CD14-positive monocyte (primary cell): Measurements from ENCODE around the gene MAP2K4. TPM values are rescaled to one million over a fixed set of nuclear protein-coding genes. Genes with fewer than 3 reads are reported as not detected.

Experiments used
- DNase-seq, 3 donors: peaks; one replicate each; pipeline ENCODE4 v3.0.0-alpha.2; 2011 to 2022
- H2AFZ ChIP-seq: 2 replicates; pipeline ENCODE4 v1.6.0; 2012; ENCODE audit warnings: mild to moderate bottlenecking, low read depth, low read length, inconsistent platforms; ENCODE audit not compliant: insufficient read depth, poor library complexity, severe bottlenecking
- H3K27ac ChIP-seq, 2 donors: 1 replicate in 1 of 2; 2 replicates in 1 of 2; pipeline ENCODE4 v1.5.1; 2012 to 2013; ENCODE audit warnings: low read length in 2 of 2, control low read depth in 1 of 2, inconsistent platforms in 1 of 2, low read depth in 1 of 2, mild to moderate bottlenecking in 1 of 2
- H3K27me3 ChIP-seq, 2 donors: one replicate each; pipeline versions ENCODE4 v1.6.0 to v1.6.1; 2011 to 2013; ENCODE audit warnings: low read length in 2 of 2; ENCODE audit not compliant: control insufficient read depth in 2 of 2, insufficient read depth in 2 of 2
- H3K36me3 ChIP-seq, 2 donors: replicated peaks in 1 of 2; 1 replicate in 1 of 2; 2 replicates in 1 of 2; pipeline versions ENCODE4 v1.5.1 to v1.6.1; 2012 to 2013; ENCODE audit warnings: low read length in 2 of 2, control low read depth in 1 of 2, inconsistent platforms in 1 of 2, mild to moderate bottlenecking in 1 of 2; ENCODE audit not compliant: insufficient read depth in 2 of 2, control insufficient read depth in 1 of 2
- H3K4me1 ChIP-seq, 2 donors: 1 replicate in 1 of 2; 2 replicates in 1 of 2; pipeline versions ENCODE4 v1.5.1 to v1.6.1; 2012 to 2013; ENCODE audit warnings: low read length in 2 of 2, control low read depth in 1 of 2, inconsistent platforms in 1 of 2, mild to moderate bottlenecking in 1 of 2, moderate library complexity in 1 of 2; ENCODE audit not compliant: insufficient read depth in 2 of 2, control insufficient read depth in 1 of 2
- H3K4me2 ChIP-seq: replicated peaks from 2 replicates; pipeline ENCODE3; 2012; ENCODE audit warnings: low read length, moderate library complexity, mild to moderate bottlenecking; ENCODE audit not compliant: poor library complexity, severe bottlenecking; ENCODE audit errors: extremely low read depth
- H3K4me3 ChIP-seq, 3 experiments: fragments of 200-600 bp in 1 of 3; sonication (generic) in 1 of 3; replicated peaks in 1 of 3; 1 replicate in 2 of 3; 2 replicates in 1 of 3; pipeline ENCODE4 v1.5.1; 2011 to 2013; ENCODE audit warnings: low read length in 3 of 3, mild to moderate bottlenecking in 3 of 3, control low read depth in 2 of 3, low read depth in 2 of 3, inconsistent platforms in 1 of 3, moderate library complexity in 1 of 3
- H3K79me2 ChIP-seq: 2 replicates; pipeline ENCODE4 v1.6.0; 2012; ENCODE audit warnings: mild to moderate bottlenecking, control low read depth, inconsistent platforms, low read length, moderate library complexity; ENCODE audit not compliant: insufficient read depth
- H3K9ac ChIP-seq: 2 replicates; pipeline ENCODE4 v1.6.0; 2017; ENCODE audit warnings: low read length, mild to moderate bottlenecking; ENCODE audit not compliant: insufficient read depth, poor library complexity, severe bottlenecking
- H3K9me3 ChIP-seq, 2 donors: replicated peaks in 1 of 2; 1 replicate in 1 of 2; 2 replicates in 1 of 2; pipeline versions ENCODE4 v1.5.1 to v1.6.1; 2012 to 2013; ENCODE audit warnings: low read length in 2 of 2, control low read depth in 1 of 2; ENCODE audit not compliant: control insufficient read depth in 1 of 2, insufficient read depth in 1 of 2
- H4K20me1 ChIP-seq: 2 replicates; pipeline ENCODE4 v1.6.0; 2012; ENCODE audit warnings: mild to moderate bottlenecking, low read length, control low read depth, moderate library complexity; ENCODE audit not compliant: insufficient read depth
- H3K27ac Mint-ChIP-seq, 7 donors: one replicate each; pipeline ENCODE4 v1.8.0; 2020; ENCODE audit warnings: mild to moderate bottlenecking in 7 of 7, mixed read lengths in 7 of 7, moderate library complexity in 6 of 7, inconsistent platforms in 2 of 7
- H3K27me3 Mint-ChIP-seq, 3 donors: one replicate each; pipeline ENCODE4 v1.8.0; 2021 to 2022; ENCODE audit warnings: low read depth in 3 of 3, mild to moderate bottlenecking in 3 of 3, mixed read lengths in 3 of 3, moderate library complexity in 3 of 3, inconsistent platforms in 1 of 3
- H3K36me3 Mint-ChIP-seq, 2 donors: one replicate each; pipeline ENCODE4 v1.8.0; 2020; ENCODE audit warnings: mixed read lengths in 2 of 2, inconsistent platforms in 1 of 2, mild to moderate bottlenecking in 1 of 2
- H3K4me1 Mint-ChIP-seq: one replicate; pipeline ENCODE4 v1.8.0; 2020; ENCODE audit warnings: mild to moderate bottlenecking, mixed read lengths
- H3K4me3 Mint-ChIP-seq, 2 donors: one replicate each; pipeline ENCODE4 v1.8.0; 2020; ENCODE audit warnings: mild to moderate bottlenecking in 2 of 2, mixed read lengths in 2 of 2, moderate library complexity in 1 of 2
- H3K9me3 Mint-ChIP-seq, 7 donors: one replicate each; pipeline ENCODE4 v1.8.0; 2020 to 2022; ENCODE audit warnings: mixed read lengths in 7 of 7, mild to moderate bottlenecking in 6 of 7, moderate library complexity in 6 of 7, inconsistent platforms in 2 of 7
- WGBS: methylation state at CpG from one replicate; pipeline ENCODE4 v1.1.5; 2013; ENCODE audit warnings: missing lambda C conversion rate; ENCODE audit not compliant: insufficient coverage; 5-methylcytosine and 5-hydroxymethylcytosine counted together
- intact Hi-C, 2 donors: fragments of 100-400 bp; cut with micrococcal nuclease; formaldehyde crosslinking; loops; one replicate each; pipeline versions ENCODE4 v1.15.0 to v1.15.1; 2023
- polyA plus RNA-seq, 3 donors: library from polyadenylated mRNA; depleted of rRNA in 1 of 3; unstranded in 2 of 3; stranded (reverse) in 1 of 3; fragments of 300-500 nt in 2 of 3; fragments of >200 nt in 1 of 3; fragmentation: Illumina TruSeq in 2 of 3; gene quantifications; 1 replicate in 2 of 3; 2 replicates in 1 of 3; pipeline ENCODE4 v1.2.3, GENCODE V29; 2012 to 2021
- TF ChIP-seq, protein P1 (sequence below): fragments of 200-600 bp; IDR thresholded peaks from one replicate; pipeline ENCODE4 v1.8.0; 2022; ENCODE audit warnings: antibody characterized with exemption, mild to moderate bottlenecking

MAP2K4 gene
- polyA plus RNA-seq, 3 donors: 8.1 to 41.8 (median 23.2) TPM

DNA sequence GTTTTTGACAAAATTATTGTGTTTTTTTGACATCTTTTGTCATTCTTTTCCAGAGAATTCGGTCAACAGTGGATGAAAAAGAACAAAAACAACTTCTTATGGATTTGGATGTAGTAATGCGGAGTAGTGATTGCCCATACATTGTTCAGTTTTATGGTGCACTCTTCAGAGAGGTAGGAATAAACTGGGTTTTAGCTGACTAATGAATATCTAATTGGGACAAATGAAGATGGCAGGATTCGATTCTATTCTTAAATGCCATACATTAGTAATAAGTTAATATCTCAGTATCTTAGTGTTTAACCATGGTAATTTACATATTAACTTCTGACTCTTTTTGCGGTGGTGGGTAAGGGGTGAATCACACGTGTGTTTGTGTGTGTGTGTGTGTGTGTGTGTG is 74.8 kb downstream of the MAP2K4 start:
- intact Hi-C loops: no loop called here
- Mint-ChIP-seq H3K27me3 (no peaks in the 10 kb centered on the region), H3K27ac (no peak overlapping the region), H3K4me1 (no peaks in the 10 kb centered on the region), H3K4me3 (no peak overlapping the region), H3K9me3 (peaks cover 0 to 10% (median 2%) of the 10 kb centered on the region in 7 donors), H3K36me3 (peaks cover 34 to 47% of the 10 kb centered on the region in 2 donors)
- Histone ChIP-seq H3K4me3 (no peak overlapping the region), H3K4me1 (no peaks in the 10 kb centered on the region), H3K9me3 (no peaks in the 10 kb centered on the region), H4K20me1 (no peaks in the 10 kb centered on the region), H2AFZ (no peak overlapping the region), H3K27ac (no peak overlapping the region), H3K4me2 (no peak overlapping the region), H3K79me2 (no peaks in the 10 kb centered on the region), H3K36me3 (peaks cover 12 to 40% of the 10 kb centered on the region in 2 donors), H3K27me3 (no peaks in the 10 kb centered on the region), H3K9ac (no peak overlapping the region)
- TF ChIP-seq, protein P1, sequence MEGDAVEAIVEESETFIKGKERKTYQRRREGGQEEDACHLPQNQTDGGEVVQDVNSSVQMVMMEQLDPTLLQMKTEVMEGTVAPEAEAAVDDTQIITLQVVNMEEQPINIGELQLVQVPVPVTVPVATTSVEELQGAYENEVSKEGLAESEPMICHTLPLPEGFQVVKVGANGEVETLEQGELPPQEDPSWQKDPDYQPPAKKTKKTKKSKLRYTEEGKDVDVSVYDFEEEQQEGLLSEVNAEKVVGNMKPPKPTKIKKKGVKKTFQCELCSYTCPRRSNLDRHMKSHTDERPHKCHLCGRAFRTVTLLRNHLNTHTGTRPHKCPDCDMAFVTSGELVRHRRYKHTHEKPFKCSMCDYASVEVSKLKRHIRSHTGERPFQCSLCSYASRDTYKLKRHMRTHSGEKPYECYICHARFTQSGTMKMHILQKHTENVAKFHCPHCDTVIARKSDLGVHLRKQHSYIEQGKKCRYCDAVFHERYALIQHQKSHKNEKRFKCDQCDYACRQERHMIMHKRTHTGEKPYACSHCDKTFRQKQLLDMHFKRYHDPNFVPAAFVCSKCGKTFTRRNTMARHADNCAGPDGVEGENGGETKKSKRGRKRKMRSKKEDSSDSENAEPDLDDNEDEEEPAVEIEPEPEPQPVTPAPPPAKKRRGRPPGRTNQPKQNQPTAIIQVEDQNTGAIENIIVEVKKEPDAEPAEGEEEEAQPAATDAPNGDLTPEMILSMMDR: no peak
- WGBS: no CpG with 5 or more reads among the region's 5 CpGs
- no peak for DNase-seq

DNA sequence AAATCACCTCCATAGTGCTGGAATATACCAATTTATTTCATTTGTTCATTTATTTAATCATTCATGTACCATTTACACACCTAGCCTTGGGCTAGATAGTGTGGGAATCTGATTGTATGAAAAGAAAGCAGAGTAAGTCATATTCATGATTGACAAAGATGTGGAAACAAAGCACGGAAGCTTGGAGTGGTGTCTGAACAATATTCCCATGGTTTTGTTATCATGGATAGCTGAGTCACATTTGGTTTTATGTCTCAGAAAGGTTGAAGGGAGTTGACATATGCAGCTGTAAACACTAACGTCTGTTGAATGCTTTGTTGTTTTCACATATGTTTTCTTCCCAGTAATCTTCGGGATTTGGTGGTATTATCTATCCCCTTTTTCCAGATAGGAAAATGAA is 76.6 kb downstream of the MAP2K4 start:
- Mint-ChIP-seq H3K27me3 (no peaks in the 10 kb centered on the region), H3K36me3 (peaks cover 42 to 58% of the 10 kb centered on the region in 2 donors), H3K4me1 (no peaks in the 10 kb centered on the region), H3K27ac (no peak overlapping the region), H3K4me3 (no peak overlapping the region), H3K9me3 (peaks cover 0 to 16% (median 5%) of the 10 kb centered on the region in 7 donors)
- Histone ChIP-seq H3K9ac (no peak overlapping the region), H3K9me3 (no peaks in the 10 kb centered on the region), H3K79me2 (no peaks in the 10 kb centered on the region), H3K36me3 (peaks cover 12 to 46% of the 10 kb centered on the region in 2 donors), H3K4me2 (no peak overlapping the region), H2AFZ (no peak overlapping the region), H4K20me1 (no peaks in the 10 kb centered on the region), H3K27me3 (no peaks in the 10 kb centered on the region), H3K4me1 (no peaks in the 10 kb centered on the region), H3K4me3 (no peak overlapping the region), H3K27ac (no peak overlapping the region)
- intact Hi-C loops: no loop called here
- WGBS: no CpG with 5 or more reads among the region's 3 CpGs
- no peak for DNase-seq
- TF ChIP-seq, protein P1: no peak
